Measurements from ENCODE around the gene NES. TPM values are rescaled to one million over a fixed set of nuclear protein-coding genes. Genes with fewer than 3 reads are reported as not detected.

The NES gene
- total RNA-seq, 4 donors from 2014 or later, result 4.3 to 10.4 (median 9.0) TPM

DNA sequence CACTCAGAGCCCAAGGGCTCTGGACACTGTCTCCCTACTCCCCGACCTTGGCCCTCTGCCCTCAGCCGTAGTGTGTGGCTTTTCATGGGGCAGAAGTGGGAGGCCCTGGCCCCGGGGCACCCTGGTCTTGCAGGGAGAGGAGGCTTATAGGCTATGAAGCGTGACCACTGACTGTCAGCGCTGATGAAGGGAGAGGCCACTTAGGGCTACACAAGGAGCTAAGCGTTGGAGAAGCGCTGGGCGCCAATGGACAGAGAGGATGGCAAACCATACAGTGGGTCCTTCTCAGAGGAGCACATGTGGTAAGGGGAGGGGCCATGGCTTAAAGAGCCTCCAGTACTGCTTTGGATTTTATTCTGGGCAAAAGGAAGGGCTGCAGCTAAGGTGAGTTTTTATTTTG is 20.3 kb upstream of the NES start:
- Histone ChIP-seq H3K4me3 (replicated peaks in 1 of 3) (no peak overlapping the region), H3K27ac (peak overlapping the region in 2 of 3 donors; percentile 39 to 40), H3K4me1 (peaks cover 26 to 36% of the 10 kb centered on the region in 2 donors), H3K36me3 (no peaks in the 10 kb centered on the region), H3K9me3 (no peaks in the 10 kb centered on the region), H3K27me3 (no peaks in the 10 kb centered on the region)
- DNase-seq, result peak; percentile 52 to 76
- TF ChIP-seq POLR2A (IDR thresholded peaks at IDR 0.05), result no peak
- TF ChIP-seq, protein P1, sequence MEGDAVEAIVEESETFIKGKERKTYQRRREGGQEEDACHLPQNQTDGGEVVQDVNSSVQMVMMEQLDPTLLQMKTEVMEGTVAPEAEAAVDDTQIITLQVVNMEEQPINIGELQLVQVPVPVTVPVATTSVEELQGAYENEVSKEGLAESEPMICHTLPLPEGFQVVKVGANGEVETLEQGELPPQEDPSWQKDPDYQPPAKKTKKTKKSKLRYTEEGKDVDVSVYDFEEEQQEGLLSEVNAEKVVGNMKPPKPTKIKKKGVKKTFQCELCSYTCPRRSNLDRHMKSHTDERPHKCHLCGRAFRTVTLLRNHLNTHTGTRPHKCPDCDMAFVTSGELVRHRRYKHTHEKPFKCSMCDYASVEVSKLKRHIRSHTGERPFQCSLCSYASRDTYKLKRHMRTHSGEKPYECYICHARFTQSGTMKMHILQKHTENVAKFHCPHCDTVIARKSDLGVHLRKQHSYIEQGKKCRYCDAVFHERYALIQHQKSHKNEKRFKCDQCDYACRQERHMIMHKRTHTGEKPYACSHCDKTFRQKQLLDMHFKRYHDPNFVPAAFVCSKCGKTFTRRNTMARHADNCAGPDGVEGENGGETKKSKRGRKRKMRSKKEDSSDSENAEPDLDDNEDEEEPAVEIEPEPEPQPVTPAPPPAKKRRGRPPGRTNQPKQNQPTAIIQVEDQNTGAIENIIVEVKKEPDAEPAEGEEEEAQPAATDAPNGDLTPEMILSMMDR (IDR thresholded peaks at IDR 0.05), result no peak
- intact Hi-C loops (cut with DNase I), result no loop called here
- WGBS, 2 donors, result 40 to 44% methylated on average over 8 of the region's 8 CpGs

DNA sequence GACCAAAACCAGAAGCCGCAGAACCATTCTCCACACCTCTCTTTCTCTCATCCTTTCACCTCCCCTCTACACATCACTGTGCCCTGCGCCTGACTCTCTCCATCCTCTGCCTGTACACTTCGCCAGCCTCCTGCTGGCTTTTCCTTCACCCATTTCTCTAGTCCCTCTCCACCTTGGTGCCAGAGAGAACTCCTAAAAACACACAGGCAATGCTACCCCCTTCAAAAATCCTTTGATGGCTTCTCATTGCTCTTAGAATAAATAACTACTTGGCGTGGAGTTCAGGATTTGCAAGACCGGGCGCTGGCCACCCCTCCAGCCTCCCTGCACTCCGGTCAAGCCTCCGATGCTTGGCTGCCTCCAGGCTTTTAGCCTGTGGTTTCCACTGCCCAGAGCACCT is 19.5 kb upstream of the NES start:
- Histone ChIP-seq H3K27ac (peak overlapping the region in 1 of 3 donors; percentile 39), H3K4me1 (peaks cover 34 to 43% of the 10 kb centered on the region in 2 donors), H3K27me3 (no peaks in the 10 kb centered on the region), H3K36me3 (no peaks in the 10 kb centered on the region), H3K4me3 (replicated peaks in 1 of 3) (no peak overlapping the region), H3K9me3 (no peaks in the 10 kb centered on the region)
- no peak for TF ChIP-seq POLR2A (IDR thresholded peaks at IDR 0.05)
- TF ChIP-seq, protein P1 (IDR thresholded peaks at IDR 0.05), result no peak
- DNase-seq, result peak; percentile 41 to 47
- 52 to 67% methylated on average over 8 of the region's 8 CpGs for WGBS, 2 donors
- intact Hi-C loops (cut with DNase I), result no loop called here

- Histone ChIP-seq H3K36me3 (no peaks in the 10 kb centered on the region), H3K27ac (peak overlapping the region in 2 of 3 donors; percentile 13 to 82), H3K4me3 (replicated peaks in 1 of 3) (no peak overlapping the region), H3K27me3 (no peaks in the 10 kb centered on the region), H3K4me1 (peaks cover 50 to 63% of the 10 kb centered on the region in 2 donors), H3K9me3 (no peaks in the 10 kb centered on the region)
- TF ChIP-seq, protein P1 (IDR thresholded peaks at IDR 0.05), result no peak
- TF ChIP-seq POLR2A (IDR thresholded peaks at IDR 0.05), result no peak
- WGBS, 2 donors, result 82 to 95% methylated on average over 5 of the region's 5 CpGs
- DNase-seq, result no peak
- intact Hi-C loops (cut with DNase I), result no loop called here
These were observed 17.4 kb upstream of the NES start for GRCh38 chr1:156694690-156694962.

DNA sequence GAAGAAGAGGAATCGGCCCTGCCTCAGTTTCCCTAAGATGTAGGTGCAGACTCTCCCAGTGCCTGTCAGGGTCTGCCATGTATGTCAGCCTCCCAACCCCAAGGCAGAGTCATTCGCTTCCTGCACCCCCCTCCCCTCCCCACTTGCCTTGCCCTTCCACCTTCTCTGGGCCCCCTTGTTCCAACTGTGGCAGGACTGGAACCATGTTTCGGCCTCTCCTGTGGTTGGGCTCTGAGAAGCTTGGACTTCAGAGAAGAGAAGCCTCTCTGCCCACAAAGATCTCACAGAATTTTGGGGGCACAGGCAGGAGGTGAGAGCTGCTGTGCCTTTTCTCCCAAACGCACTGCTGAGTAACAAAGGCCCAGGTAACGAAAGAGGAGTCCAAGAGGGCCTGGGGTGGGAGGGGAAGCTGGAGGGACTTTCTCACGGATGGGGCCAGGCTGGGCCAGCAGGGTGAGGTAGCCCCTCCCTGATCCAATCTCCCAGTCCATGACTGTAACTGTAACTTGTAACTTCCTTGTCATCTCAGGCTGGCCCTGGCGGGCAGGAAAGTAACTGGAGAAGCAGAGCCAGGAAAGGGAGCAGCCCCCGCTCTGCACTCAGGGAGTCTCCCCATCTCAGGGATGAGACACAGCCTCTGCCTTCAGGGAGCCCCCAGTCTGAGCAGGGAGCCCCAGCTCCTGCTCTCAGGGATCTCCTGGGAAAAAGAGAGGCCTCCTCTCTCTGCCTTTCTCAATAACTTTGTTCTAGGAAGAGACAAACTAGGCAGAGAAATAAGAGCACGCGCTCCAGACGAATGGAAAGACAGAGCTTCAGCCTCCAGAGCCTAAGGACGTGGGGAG is 16.9 kb upstream of the NES start:
- Histone ChIP-seq H3K27ac (peak overlapping the region; percentile 57 to 82 (median 80)), H3K4me3 (replicated peaks in 1 of 3) (no peak overlapping the region), H3K27me3 (no peaks in the 10 kb centered on the region), H3K9me3 (no peaks in the 10 kb centered on the region), H3K4me1 (peaks cover 50 to 69% of the 10 kb centered on the region in 2 donors), H3K36me3 (no peaks in the 10 kb centered on the region)
- intact Hi-C loops (cut with DNase I), result no loop called here
- DNase-seq, result peak in 1 of 2 donors; percentile 20
- TF ChIP-seq POLR2A (IDR thresholded peaks at IDR 0.05), result no peak
- TF ChIP-seq, protein P1 (IDR thresholded peaks at IDR 0.05), result no peak
- WGBS, 2 donors, result 74 to 75% methylated on average over 12 of the region's 12 CpGs

Data from thyroid gland (tissue), 4 donors.